Heart right ventricle (tissue), 16 donors: ENCODE measurements around the gene CCDC116. TPM values are rescaled to one million over a fixed set of nuclear protein-coding genes. Genes with fewer than 3 reads are reported as not detected.

ENCODE experiments used
- ATAC-seq, 8 donors: fragments of 200-7000 bp; cut with Tn5 transposase; one replicate each; pipeline ENCODE4 v1.9.1; 2020; ENCODE audit warnings: mild to moderate bottlenecking in 8 of 8, moderate library complexity in 8 of 8, moderate number of reproducible peaks in 1 of 8
- DNase-seq, 2 donors: peaks; one replicate each; pipeline ENCODE4 v3.0.0-alpha.2; 2020
- H3K27ac ChIP-seq, 10 donors: fragments of 200-600 bp; sonication (generic) in 2 of 10; one replicate each; pipeline versions ENCODE4 v1.5.0 to v1.8.0; 2020 to 2022; ENCODE audit warnings: mild to moderate bottlenecking in 3 of 10
- H3K27me3 ChIP-seq, 7 donors: fragments of 200-600 bp; one replicate each; pipeline ENCODE4 v1.8.0; 2021 to 2022; ENCODE audit warnings: mild to moderate bottlenecking in 2 of 7
- H3K36me3 ChIP-seq, 9 donors: fragments of 200-600 bp; sonication (generic) in 1 of 9; one replicate each; pipeline versions ENCODE4 v1.5.0 to v1.8.0; 2020 to 2022; ENCODE audit warnings: mild to moderate bottlenecking in 2 of 9
- H3K4me1 ChIP-seq, 9 donors: fragments of 200-600 bp; sonication (generic) in 1 of 9; one replicate each; pipeline versions ENCODE4 v1.5.0 to v1.8.0; 2020 to 2022; ENCODE audit warnings: mild to moderate bottlenecking in 4 of 9
- H3K4me3 ChIP-seq, 10 donors: fragments of 200-600 bp; sonication (generic) in 2 of 10; one replicate each; pipeline versions ENCODE4 v1.5.0 to v1.8.0; 2020 to 2022; ENCODE audit warnings: mild to moderate bottlenecking in 7 of 10, moderate library complexity in 2 of 10
- H3K9me3 ChIP-seq, 11 donors: fragments of 200-600 bp in 10 of 11; sonication (generic) in 2 of 11; one replicate each; pipeline versions ENCODE4 v1.5.0 to v1.8.0; 2013 to 2022; ENCODE audit warnings: mild to moderate bottlenecking in 2 of 11, control low read depth in 1 of 11, moderate library complexity in 1 of 11
- CTCF ChIP-seq, 9 donors: fragments of 200-600 bp; sonication (generic) in 2 of 9; IDR thresholded peaks; one replicate each; pipeline versions ENCODE4 v1.5.0 to v1.8.0; 2021 to 2022; ENCODE audit warnings: antibody characterized with exemption in 9 of 9, mild to moderate bottlenecking in 5 of 9, moderate library complexity in 1 of 9
- WGBS, 2 donors: extraction: QIAGEN DNeasy Blood & Tissue Kit; methylation state at CpG; one replicate each; pipeline ENCODE4 v1.1.7; 2013; ENCODE audit warnings: inconsistent platforms in 1 of 2; 5-methylcytosine and 5-hydroxymethylcytosine counted together
- intact Hi-C, 10 donors: fragments of 100-400 bp; cut with DNase I; formaldehyde crosslinking; loops; one replicate each; pipeline versions ENCODE4 v1.11.1 to v1.14.2; 2022
- polyA plus RNA-seq, 2 donors: library from polyadenylated mRNA; stranded (reverse); fragments of 200-250 nt; gene quantifications; one replicate each; pipeline ENCODE4 v1.2.3, GENCODE V29; 2013
- total RNA-seq, 10 donors: library from RNA; stranded (reverse); fragmentation: NEBNext Ultra II Directional in 3 of 10; extraction: Animal tissue kit (Norgen Biotek cat#: 25700) in 3 of 10; gene quantifications; one replicate each; pipeline versions ENCODE4 v1.2.1 to v1.2.4, GENCODE V29; 2021 to 2023
- donor health status: Arrhythmogenic right ventricular cardiomyopathy.
- donor health status: ischemic (EF 13 %, LVEDD 7.1; RV severe dilation, severe dysfunction).
- donor health status: healthy with polysubstance abuse.
- donor health status: DM: no; HTN: yes; CAD: no.
- donor health status: DM: no; HTN: no; CAD: no.
- donor health status: ischemic (EF 25% LVEDD 6.9; RV normal size, moderate dysfunction).
- donor health status: ischemic (EF 25% LVEDD 5.7; RV mildly dilated, moderate dysfunction).
- donor health status: healthy.
- donor health status: DM: yes; HTN: yes; CAD: no.
- donor health status: Ischemic cardiomyopathy.
- donor health status: ischemic (EF 35%, LVEDD 5.7; RV mildly dilated, moderate dysfunction).
- donor health status: nonischemic (EF 11% LVEDD 7.7; RV severe dilation, severe dysfunction).
- donor health status: DM: yes; HTN: yes; CAD: no.
- donor health status: PGD.
- donor health status: ischemic (EF 29% LVEDD 5.4; RV normal size, mild dysfunction).
- donor health status: nonischemic (EF 23%, LVEDD 6.1; RV moderate dilation, normal function).

CCDC116 gene
- total and polyA plus RNA-seq, 12 donors = 0.11 to 1.2 (median 0.28) TPM; not detected in 4

- intact Hi-C loops = no loop called here
- 82 to 87% methylated on average over 3 of the region's 3 CpGs for WGBS, 2 donors
- H3K27me3 ChIP-seq = no peaks in the 10 kb centered on the region
- no peak for TF ChIP-seq CTCF (IDR thresholded peaks at IDR 0.05)
- H3K27ac ChIP-seq = no peak overlapping the region
- peaks cover 0 to 63% (median 15%) of the 10 kb centered on the region in 9 donors for H3K36me3 ChIP-seq
- ATAC-seq (no peak), DNase-seq (no peak)
- H3K4me3 ChIP-seq = no peak overlapping the region
- no peaks in the 10 kb centered on the region for H3K9me3 ChIP-seq
- H3K4me1 ChIP-seq = peaks cover 3 to 49% (median 35%) of the 10 kb centered on the region in 9 donors
Measured at GRCh38 chr22:21598302-21598701, 34.3 kb upstream of the CCDC116 start.

- no peak overlapping the region for H3K4me3 ChIP-seq
- DNase-seq = no peak
- intact Hi-C loops = no loop called here
- TF ChIP-seq CTCF (IDR thresholded peaks at IDR 0.05) = no peak
- H3K27me3 ChIP-seq = no peaks in the 10 kb centered on the region
- H3K4me1 ChIP-seq = peaks cover 0 to 45% (median 30%) of the 10 kb centered on the region in 9 donors
- H3K36me3 ChIP-seq = peaks cover 0 to 53% (median 5%) of the 10 kb centered on the region in 9 donors
- ATAC-seq = no peak
- H3K9me3 ChIP-seq = no peaks in the 10 kb centered on the region
- WGBS, 2 donors = 87% methylated on average over 6 of the region's 6 CpGs
- no peak overlapping the region for H3K27ac ChIP-seq
Measured at GRCh38 chr22:21599053-21599893, 33.3 kb upstream of the CCDC116 start.

GRCh38 chr22:21602579-21602978 lies 30.0 kb upstream of the CCDC116 start:
- intact Hi-C loops = no loop called here
- 93 to 95% methylated on average over 6 of the region's 6 CpGs for WGBS, 2 donors
- no peaks in the 10 kb centered on the region for H3K9me3 ChIP-seq
- no peaks in the 10 kb centered on the region for H3K27me3 ChIP-seq
- TF ChIP-seq CTCF (IDR thresholded peaks at IDR 0.05) = no peak
- no peak overlapping the region for H3K27ac ChIP-seq
- peaks cover 0 to 59% (median 23%) of the 10 kb centered on the region in 9 donors for H3K4me1 ChIP-seq
- no peak overlapping the region for H3K4me3 ChIP-seq
- H3K36me3 ChIP-seq = peaks cover 0 to 22% (median 0%) of the 10 kb centered on the region in 9 donors
- ATAC-seq (no peak), DNase-seq (no peak)

GRCh38 chr22:21603973-21604372 lies 28.6 kb upstream of the CCDC116 start:
- no peak for DNase-seq
- no peak for ATAC-seq
- Histone ChIP-seq H3K4me1 (peaks cover 0 to 57% (median 23%) of the 10 kb centered on the region in 9 donors), H3K27me3 (no peaks in the 10 kb centered on the region), H3K36me3 (peaks cover 0 to 22% (median 0%) of the 10 kb centered on the region in 9 donors), H3K4me3 (no peak overlapping the region), H3K9me3 (no peaks in the 10 kb centered on the region), H3K27ac (no peak overlapping the region)
- intact Hi-C loops = no loop called here
- TF ChIP-seq CTCF (IDR thresholded peaks at IDR 0.05) = no peak
- WGBS, 2 donors = 87 to 90% methylated on average over 9 of the region's 9 CpGs
